Astrocyte of the cerebellum (primary cell): ENCODE measurements around the gene TRDN.

Experiments
- DNase-seq: peaks from one replicate; pipeline ENCODE4 v3.0.0-alpha.2; 2011; ENCODE audit warnings: low read depth
- H3K4me3 ChIP-seq: 2 replicates; pipeline ENCODE4 v1.5.1; 2011; ENCODE audit warnings: mild to moderate bottlenecking, low read depth, low read length, moderate library complexity
- in situ Hi-C: cut with HindIII; loops from 2 replicates; pipeline ENCODE4 v1.10.0; 2017; ENCODE audit warnings: low sequenced_read_pairs
- TF ChIP-seq, protein P1 (sequence below): IDR thresholded peaks from 2 replicates; pipeline ENCODE4 v1.5.1; 2012; ENCODE audit warnings: low read length, low read depth, moderate library complexity, mild to moderate bottlenecking; ENCODE audit errors: missing control alignments

TRDN gene, protein sequence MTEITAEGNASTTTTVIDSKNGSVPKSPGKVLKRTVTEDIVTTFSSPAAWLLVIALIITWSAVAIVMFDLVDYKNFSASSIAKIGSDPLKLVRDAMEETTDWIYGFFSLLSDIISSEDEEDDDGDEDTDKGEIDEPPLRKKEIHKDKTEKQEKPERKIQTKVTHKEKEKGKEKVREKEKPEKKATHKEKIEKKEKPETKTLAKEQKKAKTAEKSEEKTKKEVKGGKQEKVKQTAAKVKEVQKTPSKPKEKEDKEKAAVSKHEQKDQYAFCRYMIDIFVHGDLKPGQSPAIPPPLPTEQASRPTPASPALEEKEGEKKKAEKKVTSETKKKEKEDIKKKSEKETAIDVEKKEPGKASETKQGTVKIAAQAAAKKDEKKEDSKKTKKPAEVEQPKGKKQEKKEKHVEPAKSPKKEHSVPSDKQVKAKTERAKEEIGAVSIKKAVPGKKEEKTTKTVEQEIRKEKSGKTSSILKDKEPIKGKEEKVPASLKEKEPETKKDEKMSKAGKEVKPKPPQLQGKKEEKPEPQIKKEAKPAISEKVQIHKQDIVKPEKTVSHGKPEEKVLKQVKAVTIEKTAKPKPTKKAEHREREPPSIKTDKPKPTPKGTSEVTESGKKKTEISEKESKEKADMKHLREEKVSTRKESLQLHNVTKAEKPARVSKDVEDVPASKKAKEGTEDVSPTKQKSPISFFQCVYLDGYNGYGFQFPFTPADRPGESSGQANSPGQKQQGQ

DNA sequence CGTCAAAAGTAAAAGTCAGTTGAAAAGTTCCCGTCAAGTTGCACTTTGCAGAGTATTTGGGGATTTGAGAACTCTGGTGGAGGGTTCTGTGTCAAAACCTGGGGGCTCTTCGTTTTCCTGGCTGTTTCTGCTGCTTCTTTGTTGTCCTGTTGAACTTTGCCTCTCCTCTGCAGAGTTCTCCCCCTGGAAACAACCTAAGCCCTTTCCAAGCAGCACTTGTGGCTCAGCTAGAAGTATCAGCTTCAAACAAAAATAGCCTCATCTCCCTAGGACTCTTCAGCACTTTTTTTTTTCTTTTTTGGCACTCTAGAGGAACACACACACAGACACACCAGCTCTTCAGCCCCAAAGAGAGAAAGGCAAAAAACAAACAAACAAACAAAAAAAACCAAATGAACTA, at the start of gene TRDN:
TSS of gene TRDN (minus strand) at position 169 of the 400 bp plus-strand sequence. CDS start 175 bp downstream, outside the sequence.
- no peak within 1 kb of the TSS for H3K4me3 ChIP-seq
- TF ChIP-seq, protein P1, sequence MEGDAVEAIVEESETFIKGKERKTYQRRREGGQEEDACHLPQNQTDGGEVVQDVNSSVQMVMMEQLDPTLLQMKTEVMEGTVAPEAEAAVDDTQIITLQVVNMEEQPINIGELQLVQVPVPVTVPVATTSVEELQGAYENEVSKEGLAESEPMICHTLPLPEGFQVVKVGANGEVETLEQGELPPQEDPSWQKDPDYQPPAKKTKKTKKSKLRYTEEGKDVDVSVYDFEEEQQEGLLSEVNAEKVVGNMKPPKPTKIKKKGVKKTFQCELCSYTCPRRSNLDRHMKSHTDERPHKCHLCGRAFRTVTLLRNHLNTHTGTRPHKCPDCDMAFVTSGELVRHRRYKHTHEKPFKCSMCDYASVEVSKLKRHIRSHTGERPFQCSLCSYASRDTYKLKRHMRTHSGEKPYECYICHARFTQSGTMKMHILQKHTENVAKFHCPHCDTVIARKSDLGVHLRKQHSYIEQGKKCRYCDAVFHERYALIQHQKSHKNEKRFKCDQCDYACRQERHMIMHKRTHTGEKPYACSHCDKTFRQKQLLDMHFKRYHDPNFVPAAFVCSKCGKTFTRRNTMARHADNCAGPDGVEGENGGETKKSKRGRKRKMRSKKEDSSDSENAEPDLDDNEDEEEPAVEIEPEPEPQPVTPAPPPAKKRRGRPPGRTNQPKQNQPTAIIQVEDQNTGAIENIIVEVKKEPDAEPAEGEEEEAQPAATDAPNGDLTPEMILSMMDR = no peak
- no peak for DNase-seq
- in situ Hi-C loops = no loop called here

DNA sequence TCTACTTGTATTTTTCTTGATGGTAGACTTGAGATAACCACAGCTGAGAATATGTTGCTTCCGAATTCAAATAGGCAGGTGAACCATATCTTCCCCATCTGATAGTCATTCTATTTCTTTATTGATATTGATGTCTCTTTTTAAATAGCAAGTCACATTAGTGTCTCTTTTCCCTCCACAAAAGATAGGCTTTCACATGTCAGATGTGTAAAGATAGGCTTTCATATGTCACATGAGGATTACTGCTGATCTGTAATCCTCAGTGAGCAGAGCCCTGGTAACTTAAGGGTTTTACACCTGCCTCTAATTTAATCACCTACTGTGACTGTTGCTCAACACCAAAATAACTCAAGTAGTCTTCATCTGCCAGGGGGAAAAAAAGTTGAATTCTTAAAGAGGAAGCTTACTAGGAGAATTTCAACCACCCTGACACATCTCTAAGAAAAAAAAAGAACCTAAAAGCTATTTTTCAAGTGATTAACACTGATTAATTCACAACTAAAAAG, 45.3 kb upstream of the TRDN start:
- H3K4me3 ChIP-seq = no peak overlapping the region
- TF ChIP-seq, protein P1 = no peak
- in situ Hi-C loops = no loop called here
- DNase-seq = no peak

DNA sequence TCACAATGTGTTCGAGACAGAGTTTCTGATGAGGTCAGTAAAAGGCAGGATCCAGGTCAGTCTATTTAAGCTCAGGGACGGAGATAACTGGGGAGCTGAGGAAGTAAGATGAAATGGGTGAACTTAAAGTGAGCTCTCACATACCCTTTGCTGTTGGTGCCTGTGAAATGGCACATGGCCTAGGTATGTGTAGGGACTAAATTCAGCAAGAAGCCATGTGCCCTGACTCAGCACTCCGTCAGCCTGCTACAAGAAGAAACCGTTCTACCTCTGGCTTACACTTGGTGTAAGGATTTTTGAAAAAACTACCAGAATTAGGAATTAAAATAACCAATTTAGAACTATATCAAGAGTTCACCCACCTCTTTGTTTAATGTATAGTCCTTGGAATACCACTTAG, 41.1 kb upstream of the TRDN start:
- DNase-seq = no peak
- TF ChIP-seq, protein P1 = no peak
- in situ Hi-C loops = no loop called here
- no peak overlapping the region for H3K4me3 ChIP-seq

DNA sequence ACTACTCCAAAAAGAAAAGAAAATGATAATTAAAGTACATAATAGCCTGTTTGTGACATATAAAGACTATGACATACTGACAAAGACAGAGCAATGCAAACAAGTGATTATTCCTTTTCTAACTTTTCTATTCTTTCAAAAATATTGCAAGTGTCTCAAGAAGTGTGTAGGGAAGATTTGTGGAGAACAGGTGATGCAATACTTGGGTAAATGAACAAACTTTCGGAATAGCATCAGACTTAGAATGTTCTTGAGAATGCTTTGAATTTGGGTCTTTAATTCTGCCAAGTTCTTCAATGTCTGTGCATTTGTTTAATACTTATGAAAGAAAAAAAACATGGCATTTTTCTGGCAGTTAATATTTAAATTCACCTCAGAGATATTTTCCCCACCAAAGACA, 40.0 kb upstream of the TRDN start:
- TF ChIP-seq, protein P1 = no peak
- in situ Hi-C loops = no loop called here
- no peak overlapping the region for H3K4me3 ChIP-seq
- no peak for DNase-seq

DNA sequence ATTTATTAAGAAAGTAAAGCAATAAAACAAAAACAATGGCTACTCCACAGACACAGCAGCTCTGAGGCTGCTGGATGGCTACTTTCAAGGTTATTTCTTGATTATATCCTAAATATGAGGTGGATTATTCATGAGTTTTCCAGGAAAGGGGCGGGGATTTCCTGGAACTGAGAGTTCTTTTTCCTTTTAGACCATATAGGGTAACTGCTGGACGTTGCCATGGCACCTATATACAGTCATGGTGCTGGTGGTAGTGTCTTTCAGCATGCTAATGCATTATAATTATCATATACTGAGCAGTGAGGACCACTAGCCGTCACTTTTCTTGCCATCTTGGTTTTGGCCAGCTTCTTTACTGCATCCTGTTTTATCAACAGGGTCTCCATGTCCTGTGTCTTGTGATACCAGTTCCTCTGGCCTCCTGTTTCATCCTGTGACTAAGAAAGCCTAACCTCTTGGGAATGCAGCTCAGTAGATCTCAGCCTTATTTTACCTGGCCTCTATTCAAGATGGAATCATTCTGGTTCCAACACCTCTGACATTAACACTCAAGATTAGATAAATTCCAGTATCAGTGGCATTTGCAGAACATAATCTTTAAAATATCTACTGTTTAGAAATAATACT, 32.3 kb upstream of the TRDN start:
- DNase-seq = no peak
- TF ChIP-seq, protein P1 = no peak
- no peak overlapping the region for H3K4me3 ChIP-seq
- in situ Hi-C loops = no loop called here

DNA sequence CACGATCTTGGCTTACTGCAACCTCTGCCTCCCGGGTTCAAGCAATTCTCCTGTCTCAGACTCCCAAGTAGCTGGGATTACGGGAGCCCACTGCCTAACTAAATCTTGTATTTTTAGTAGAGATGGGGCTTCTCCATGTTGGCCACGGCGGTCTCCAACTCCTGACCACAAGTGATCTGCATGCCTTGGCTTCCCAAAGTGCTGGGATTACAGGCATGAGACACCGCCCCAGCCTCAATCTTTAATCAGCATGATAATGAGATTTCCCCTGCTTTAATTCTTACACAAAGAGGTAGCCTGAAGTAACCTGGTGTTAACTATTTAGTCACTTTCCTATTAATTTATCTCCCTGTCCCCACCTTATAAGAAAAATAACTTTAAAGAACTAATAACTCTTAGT, 31.3 kb upstream of the TRDN start:
- DNase-seq = no peak
- in situ Hi-C loops = no loop called here
- TF ChIP-seq, protein P1 = no peak
- no peak overlapping the region for H3K4me3 ChIP-seq
